ENCODE data around the gene HYAL3.

Gene HYAL3

DNA sequence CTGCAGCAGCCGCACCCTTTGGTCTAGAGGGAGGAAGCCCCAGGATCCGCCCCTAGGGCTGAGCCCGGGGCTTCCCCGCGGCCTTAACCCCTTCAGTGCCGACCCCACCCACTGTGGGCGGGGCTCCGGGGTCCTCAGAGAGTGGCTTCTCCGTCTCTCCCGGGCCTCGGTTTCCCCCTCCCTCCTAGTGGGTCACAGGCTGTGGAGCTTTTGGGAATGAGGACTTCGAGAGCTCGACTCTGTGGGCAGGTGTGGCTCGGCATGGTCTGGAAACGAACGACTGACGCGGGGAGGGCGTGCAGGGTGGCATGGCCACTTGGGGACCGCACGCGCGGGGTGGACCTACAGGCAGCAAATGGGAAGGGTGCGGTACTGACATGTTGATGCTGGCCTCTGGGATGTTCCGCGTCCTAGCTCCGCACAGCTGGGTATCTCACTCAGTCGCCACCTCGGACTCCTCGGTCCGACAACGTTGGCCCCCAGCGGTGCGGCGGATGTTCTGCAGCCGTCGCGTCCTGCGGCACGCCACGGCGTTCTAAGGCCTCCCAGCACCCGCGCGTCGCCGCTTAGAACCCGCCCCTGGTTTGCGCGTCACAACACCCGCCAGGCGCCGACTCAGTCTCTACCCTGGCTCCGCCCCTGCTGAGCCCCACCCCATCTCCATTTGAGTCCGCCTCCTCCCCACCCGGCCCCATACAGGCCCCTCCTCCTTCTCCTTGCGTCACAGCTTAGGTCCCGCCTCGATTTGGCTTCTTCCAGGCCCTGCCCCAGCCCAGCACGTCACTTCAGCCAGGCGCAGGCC lies at the start of gene HYAL3, which contains the start of gene NAA80:
TSS of gene HYAL3 (minus strand) at position 570 of the 802 bp plus-strand sequence. CDS start 3,803 bp downstream, outside the sequence.
TSS of gene NAA80 (minus strand) at position 570 of the 802 bp plus-strand sequence. CDS start 1,942 bp downstream, outside the sequence.
- peak; percentile 99 for DNase-seq

DNA sequence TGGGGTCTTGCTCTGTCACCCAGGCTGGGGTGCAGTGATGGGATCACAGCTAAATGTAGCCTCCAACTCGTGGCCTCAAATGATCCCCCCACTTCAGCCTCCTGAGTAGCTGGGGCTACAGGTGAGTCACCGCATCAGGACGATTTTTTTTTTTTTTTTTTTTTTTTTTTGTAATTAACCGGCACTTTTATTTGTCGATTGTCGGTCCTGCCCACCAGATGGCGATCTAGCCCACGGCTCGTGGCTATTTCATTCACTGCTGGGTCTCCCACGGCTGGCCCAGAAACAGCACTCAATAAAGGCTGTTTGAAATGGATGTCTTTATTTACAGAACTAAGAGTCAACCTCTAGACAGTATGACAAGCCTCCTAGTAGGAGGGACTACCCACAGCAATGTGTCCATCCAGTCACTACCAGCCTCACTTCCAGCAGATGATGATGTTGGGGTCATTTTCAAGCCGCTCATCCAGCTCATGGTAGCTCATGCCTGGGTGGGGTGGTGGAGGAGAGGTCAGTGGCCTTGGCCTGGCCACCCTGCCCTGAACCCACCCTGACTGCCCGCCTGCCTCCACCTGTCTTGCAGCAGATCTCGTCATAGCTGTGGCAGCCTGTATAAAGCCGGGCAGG lies 48.1 kb upstream of the HYAL3 start:
- DNase-seq, result peak; percentile 79

- peak; percentile 68 for DNase-seq
Observed at GRCh38 chr3:50345586-50346234, 46.5 kb upstream of the HYAL3 start, which contains the start of gene ZMYND10. Gene ZMYND10, minus strand, starts transcription at chr3:50345732. Its CDS starts 153 bp downstream, at chr3:50345579.

DNA sequence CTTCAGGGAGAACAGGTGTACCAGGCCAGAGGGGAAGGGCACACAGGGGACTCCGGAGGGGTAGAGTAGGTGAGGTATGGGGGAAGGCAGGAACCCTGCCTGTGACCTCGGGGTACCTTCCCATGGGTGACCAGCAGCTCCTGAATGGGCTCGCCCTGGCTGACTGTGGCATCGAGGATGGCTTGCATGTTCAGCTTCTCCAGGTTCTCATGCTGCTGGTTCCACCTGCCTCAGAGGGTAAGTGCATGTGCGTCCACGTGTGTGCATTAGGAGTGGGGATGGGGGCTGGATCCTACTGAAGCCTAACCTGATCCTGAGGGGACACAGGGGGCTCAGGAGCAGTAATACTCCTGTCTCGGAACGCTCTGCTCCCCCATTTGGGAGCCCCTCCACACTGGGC lies 45.8 kb upstream of the HYAL3 start:
- DNase-seq, result no peak

DNA sequence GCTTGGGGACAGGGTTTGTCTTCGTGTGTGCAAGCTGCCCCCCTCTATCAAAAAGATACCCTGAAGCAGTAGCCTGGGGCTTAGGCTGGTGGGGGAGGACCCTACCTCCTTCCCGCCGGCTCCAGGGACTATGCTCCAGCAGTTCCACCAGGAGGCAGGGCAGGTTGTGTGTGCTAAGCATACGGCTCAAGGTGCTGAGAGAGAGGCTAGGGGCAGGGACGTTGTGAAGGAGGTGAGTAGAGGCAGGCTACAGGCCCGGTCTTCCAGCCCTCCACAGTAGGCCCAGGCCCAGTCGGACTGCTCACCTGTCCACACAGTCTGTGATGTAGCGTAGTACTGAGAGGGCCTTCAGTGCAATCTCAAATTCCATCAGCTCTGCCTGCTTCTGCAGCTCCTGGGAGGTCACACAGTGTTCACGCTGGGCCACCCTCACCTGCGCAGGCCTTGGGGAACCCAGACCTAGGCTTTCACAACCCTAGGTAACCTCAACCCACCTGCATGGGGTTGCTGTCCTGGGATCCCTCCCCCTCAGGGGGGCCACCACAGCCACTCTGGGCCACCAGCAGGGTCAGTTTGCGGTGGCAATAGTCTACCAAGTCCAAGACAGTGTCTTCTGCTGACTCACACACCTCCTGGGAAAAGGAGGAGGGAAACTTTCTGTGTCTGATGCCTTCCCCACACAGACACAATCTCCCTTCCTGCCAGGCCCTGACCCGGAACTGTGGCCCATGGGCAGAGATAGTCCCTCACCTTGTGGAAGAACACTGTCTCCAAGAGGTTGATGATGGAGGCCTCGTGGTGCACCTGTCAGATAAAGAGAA lies 43.8 kb upstream of the HYAL3 start:
- no peak for DNase-seq

DNA sequence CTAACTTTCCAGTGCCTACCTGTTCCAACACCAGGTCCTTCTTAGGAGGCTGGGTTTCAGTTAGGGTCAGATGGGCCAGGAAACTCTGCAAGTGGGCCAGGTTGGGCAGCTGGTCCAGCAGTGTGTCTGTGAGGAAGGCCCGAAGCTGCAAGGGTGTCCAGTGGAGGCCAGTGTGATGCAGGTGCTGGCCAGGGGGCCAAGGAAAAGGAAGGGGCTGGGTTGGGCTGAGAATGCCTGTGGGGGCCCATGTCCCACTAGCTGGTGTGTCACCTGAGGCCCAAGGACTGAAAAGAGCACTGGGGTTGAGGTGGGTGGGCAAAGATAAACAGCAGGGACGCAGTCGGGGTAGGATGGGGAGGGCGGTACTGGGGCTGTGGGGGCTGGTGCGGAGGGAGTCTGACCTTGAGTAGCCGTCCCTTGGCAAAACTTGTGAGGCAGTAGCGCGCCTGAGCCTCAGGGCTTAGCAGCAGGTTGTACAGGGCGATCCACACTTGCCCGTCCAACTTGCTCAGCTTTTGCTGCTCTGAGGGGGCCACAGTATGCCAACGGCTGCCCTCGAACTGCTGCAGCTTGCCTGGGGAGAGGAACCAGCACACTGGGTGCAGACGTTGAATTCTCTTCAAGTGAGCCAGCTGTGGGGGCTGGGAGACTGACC lies 42.9 kb upstream of the HYAL3 start:
- no peak for DNase-seq

DNA sequence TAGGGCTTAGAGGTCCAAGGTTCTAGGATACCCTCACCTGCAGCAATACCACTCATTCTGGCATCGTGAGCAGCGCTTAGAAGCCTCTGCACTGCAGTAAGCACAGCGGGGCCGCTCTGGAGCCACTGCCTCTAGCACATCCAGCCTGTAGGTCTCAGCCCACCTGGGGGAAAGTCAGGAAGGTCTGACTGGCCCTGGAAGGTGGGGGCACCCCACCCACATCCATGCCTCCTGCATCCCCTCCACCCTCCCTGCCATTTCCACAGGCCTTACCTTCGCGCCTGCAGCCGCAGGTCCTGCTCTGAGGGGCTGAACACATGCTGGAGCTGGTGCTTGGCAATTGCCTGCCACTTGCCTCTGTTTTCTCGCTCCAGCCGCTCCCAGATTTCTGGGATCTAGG lies 42.3 kb upstream of the HYAL3 start:
- DNase-seq, result no peak

DNA sequence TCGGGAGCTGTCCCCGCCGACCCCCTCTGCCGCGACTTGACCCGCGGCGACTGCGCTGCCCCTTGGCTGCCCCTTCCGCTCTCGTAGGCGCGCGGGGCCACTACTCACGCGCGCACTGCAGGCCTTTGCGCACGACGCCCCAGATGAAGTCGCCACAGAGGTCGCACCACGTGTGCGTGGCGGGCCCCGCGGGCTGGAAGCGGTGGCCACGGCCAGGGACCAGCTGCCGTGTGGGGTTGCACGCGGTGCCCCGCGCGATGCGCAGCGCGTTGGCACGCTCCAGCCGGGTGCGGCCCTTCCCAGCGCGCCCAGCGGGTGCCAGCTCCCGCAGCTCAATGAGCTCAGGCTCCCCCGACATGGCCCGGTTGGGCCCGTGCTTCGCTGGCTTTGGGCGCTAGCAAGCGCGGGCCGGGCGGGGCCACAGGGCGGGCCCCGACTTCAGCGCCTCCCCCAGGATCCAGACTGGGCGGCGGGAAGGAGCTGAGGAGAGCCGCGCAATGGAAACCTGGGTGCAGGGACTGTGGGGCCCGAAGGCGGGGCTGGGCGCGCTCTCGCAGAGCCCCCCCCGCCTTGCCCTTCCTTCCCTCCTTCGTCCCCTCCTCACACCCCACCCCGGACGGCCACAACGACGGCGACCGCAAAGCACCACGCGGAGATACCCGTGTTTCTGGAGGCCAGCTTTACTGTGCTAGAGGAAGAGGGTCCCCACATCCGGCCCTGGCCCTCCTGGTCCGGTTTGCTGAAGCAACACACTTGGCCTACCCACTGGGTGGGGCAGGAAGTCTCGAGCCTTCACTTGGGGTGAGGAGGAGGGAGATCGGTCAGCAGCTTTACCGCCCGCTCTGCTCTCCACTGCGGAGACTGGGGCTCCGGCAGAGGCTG lies 41.5 kb upstream of the HYAL3 start, which contains the start of gene RASSF1:
TSS of gene RASSF1 (minus strand) at position 389 of the 882 bp plus-strand sequence. CDS start at position 358, 31 bp downstream.
- DNase-seq, result peak; percentile 78

GRCh38 chr3:50340147-50340447 lies 40.9 kb upstream of the HYAL3 start:
- DNase-seq, result no peak

DNA sequence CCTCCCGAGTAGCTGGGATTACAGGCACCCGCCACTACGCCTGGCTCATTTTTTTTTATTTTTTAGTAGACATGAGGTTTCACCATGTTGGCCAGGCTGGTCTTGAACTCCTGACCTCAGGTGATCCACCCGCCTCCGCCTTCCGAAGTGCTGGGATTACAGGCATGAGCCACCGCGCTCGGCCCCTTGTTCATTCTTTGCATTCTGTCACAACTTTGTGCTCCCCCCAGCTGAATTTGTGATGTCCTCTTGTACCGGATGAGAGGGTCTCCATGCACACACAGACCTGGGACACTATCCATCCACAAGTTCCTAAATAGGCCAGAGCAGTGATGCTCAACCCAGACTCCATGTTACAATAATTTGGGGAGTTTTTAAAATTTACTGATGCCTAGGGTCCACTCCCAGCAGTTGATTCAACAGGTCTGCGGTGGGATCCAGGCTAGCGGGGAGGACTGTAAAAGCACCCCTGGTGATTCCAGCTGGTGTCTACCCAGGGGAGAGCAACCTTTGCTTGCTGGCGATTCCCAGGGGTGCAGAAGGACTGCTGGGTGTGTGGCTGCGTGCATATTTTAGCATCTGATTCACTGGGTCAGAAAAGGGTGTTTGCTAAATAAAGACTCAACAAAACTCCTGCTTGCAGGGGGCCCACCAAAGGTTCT lies 40.4 kb upstream of the HYAL3 start:
- peak; percentile 32 for DNase-seq

DNA sequence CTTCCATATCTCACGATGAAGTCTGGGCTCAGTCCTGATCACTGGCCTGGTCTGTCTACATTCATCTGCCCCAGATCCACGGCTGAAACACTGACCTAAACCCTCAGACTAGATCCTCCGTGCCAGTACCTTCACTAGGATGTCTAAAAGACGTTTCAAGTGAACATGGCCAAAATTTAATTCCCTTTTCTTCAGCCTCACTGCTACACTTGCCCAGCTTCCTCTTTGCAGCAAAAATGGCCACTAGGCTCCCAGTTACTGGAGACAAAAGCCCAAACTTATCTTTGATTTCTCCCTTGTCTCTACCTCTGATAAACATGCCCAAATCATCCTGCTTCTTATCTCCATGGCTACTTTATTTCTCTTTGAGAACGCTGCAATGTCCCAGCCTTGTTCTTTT lies 39.8 kb upstream of the HYAL3 start:
- peak; percentile 40 for DNase-seq

GRCh38 chr3:50337175-50337861 lies 38.1 kb upstream of the HYAL3 start:
- peak; percentile 98 for DNase-seq

DNA sequence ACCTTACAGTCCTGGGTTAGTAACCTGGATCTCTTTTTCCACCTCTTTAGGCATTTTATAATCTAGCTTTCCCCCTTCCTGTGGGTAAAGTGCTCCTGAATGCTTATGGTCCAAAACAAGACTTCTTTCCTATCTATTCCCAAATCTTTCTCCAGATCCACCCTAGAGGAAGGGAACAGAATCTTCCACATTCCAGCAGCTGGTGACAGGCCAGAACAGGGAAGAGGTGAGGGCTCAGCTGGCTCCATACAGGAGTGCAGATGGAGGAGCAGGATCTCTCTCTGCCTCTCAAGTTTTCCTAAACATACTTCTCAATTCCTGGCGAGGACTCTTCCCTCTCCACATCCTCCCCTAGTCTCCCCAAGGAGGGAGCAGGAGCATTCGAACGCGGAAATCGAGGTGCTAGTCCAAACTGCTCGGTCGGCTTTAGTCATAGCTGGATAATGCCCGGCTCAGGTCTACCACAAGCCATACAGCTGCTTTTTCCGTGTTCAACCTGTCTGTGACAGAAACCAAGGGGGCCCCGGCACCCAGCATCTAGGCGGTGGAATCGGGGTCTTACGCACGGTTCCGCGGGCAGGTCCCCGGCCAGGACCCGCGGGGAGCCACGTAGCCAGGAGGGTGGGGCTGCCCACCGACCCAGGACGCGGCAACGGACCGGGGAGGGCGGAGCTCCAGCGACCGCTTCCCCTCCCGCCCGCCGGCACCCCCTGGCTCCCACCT lies 37.4 kb upstream of the HYAL3 start:
- DNase-seq, result no peak

DNA sequence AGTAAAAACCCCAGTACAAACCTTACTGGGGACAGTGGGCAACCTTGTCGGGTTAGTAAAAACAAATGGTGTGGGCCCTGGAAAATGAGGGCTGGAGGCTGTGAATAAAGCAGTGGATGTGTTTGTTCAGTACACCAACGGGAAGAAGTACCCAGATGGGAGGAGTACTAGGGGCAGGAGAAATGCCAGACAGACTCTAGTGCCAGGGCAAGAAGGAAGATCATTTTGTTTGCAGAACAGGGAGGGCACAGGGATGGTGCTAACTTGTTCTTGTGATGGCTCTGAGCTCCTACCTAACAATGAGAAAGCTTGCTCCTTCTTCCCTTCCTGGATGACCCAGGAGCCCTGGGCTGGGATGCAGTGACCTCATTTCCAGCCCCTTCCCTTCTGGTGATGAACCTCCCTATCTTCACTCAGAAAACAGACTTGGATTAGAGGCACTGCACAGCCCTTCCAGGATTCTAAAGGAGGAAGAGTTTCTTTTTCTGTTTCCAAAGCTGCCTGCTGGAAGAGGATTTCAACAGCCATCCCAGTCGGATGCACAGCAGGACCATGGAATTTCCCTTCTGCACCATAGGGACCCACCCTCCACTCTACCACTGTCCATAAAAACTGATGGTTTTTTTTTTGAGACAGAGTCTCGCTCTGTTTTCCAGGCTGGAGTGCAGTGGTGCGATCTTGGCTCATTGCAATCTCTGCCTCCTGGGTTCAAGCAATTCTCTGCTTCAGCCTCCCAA lies 35.3 kb upstream of the HYAL3 start:
- DNase-seq, result no peak

GRCh38 chr3:50333744-50334328 lies 34.6 kb upstream of the HYAL3 start:
- no peak for DNase-seq

GRCh38 chr3:50331364-50331907 lies 32.2 kb upstream of the HYAL3 start:
- DNase-seq, result no peak

DNA sequence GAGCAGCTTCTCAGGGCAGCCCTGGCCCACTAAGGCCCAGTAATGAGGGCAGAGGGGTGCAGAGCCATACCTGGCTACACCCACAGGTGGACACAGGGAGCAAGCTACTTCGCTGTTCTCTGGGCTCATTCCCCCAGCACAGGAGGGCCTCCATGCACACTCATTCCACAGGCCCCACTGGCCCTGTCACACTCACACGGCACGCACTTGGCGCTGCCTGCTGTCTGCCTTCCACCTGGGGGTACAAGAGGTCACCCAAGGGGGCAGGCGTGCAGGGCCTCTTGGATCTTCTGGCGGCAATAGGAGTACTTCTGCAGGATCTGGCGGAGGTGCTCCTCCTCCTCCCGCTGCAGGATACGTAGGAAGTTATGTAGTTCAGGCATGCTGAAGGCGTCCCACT lies 31.1 kb upstream of the HYAL3 start:
- DNase-seq, result no peak
